ENCODE results near the gene RGS7.

DNA sequence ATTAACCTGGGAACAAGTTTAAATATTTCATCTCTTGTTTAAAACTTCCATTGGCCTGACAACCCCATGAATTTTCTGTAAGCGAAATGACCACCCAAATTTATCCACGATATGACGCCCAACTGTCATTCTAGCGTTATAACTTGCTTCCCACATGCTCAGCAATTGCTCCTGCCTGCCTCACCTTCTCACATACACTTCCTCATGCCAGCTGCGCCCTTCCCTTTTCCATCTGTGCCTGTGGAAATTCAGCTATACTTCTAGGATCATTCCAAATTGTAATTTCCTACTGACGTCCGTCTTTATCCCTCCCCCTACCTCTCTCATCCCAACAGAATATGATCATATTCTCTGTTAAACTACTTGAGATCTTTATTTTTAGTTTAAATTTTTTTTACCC, 248.0 kb downstream of the RGS7 start:
- TF ChIP-seq, protein P1, sequence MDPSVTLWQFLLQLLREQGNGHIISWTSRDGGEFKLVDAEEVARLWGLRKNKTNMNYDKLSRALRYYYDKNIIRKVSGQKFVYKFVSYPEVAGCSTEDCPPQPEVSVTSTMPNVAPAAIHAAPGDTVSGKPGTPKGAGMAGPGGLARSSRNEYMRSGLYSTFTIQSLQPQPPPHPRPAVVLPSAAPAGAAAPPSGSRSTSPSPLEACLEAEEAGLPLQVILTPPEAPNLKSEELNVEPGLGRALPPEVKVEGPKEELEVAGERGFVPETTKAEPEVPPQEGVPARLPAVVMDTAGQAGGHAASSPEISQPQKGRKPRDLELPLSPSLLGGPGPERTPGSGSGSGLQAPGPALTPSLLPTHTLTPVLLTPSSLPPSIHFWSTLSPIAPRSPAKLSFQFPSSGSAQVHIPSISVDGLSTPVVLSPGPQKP (IDR thresholded peaks at IDR 0.05; ENCODE audit: borderline replicate concordance, low read depth, low read length) = no peak
- TF ChIP-seq, protein P2, sequence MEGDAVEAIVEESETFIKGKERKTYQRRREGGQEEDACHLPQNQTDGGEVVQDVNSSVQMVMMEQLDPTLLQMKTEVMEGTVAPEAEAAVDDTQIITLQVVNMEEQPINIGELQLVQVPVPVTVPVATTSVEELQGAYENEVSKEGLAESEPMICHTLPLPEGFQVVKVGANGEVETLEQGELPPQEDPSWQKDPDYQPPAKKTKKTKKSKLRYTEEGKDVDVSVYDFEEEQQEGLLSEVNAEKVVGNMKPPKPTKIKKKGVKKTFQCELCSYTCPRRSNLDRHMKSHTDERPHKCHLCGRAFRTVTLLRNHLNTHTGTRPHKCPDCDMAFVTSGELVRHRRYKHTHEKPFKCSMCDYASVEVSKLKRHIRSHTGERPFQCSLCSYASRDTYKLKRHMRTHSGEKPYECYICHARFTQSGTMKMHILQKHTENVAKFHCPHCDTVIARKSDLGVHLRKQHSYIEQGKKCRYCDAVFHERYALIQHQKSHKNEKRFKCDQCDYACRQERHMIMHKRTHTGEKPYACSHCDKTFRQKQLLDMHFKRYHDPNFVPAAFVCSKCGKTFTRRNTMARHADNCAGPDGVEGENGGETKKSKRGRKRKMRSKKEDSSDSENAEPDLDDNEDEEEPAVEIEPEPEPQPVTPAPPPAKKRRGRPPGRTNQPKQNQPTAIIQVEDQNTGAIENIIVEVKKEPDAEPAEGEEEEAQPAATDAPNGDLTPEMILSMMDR (conservative IDR thresholded peaks at IDR 0.05; ENCODE audit: low read depth, low read length) = no peak
- TF ChIP-seq POLR2A (IDR thresholded peaks at IDR 0.05; ENCODE audit: low read depth, low read length) = no peak
- TF ChIP-seq FOS (IDR thresholded peaks at IDR 0.05; ENCODE audit: low read depth, low read length) = no peak
- TF ChIP-seq, protein P3, sequence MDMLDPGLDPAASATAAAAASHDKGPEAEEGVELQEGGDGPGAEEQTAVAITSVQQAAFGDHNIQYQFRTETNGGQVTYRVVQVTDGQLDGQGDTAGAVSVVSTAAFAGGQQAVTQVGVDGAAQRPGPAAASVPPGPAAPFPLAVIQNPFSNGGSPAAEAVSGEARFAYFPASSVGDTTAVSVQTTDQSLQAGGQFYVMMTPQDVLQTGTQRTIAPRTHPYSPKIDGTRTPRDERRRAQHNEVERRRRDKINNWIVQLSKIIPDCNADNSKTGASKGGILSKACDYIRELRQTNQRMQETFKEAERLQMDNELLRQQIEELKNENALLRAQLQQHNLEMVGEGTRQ (IDR thresholded peaks at IDR 0.05; ENCODE audit: low read depth, low read length) = no peak
- TF ChIP-seq RFX5 (IDR thresholded peaks at IDR 0.05; ENCODE audit: low read depth, low read length) = no peak
- TF ChIP-seq MAFK (IDR thresholded peaks at IDR 0.05; ENCODE audit: low read depth, low read length) = no peak
- TF ChIP-seq RAD21 (IDR thresholded peaks at IDR 0.05; ENCODE audit: low read length) = no peak
- TF ChIP-seq SMC3 (IDR thresholded peaks at IDR 0.05; ENCODE audit: low read depth, low read length) = no peak
- TF ChIP-seq MXI1 (IDR thresholded peaks at IDR 0.05; ENCODE audit: borderline replicate concordance, low read depth, low read length) = no peak
- no peak for TF ChIP-seq CHD1 (IDR thresholded peaks at IDR 0.05; ENCODE audit: low read depth, low read length)
- no peak for TF ChIP-seq RCOR1 (IDR thresholded peaks at IDR 0.05; ENCODE audit: insufficient replicate concordance, low read length)
- no peak for TF ChIP-seq NFE2L2 (IDR thresholded peaks at IDR 0.05; ENCODE audit: low read depth, low read length)

All from IMR-90 (cell line).